IPS-18c (cell line): ENCODE data around the gene PDLIM4.

Experiments
- H3K4me3 ChIP-seq: 2 replicates; pipeline ENCODE4 v1.7.0; 2013; ENCODE audit warnings: low read depth, mild to moderate bottlenecking, low read length, moderate library complexity; ENCODE audit not compliant: insufficient read depth
- H3K9me3 ChIP-seq: one replicate; pipeline ENCODE4 v1.6.1; 2013; ENCODE audit warnings: mild to moderate bottlenecking, low read length, moderate library complexity; ENCODE audit not compliant: control insufficient read depth, insufficient read depth

The PDLIM4 gene

GRCh38 chr5:132225165-132226032 lies 32.1 kb upstream of the PDLIM4 start:
- Histone ChIP-seq H3K9me3 (peaks cover 4% of the 10 kb centered on the region), H3K4me3 (no peak overlapping the region)

GRCh38 chr5:132226516-132227234 lies 30.8 kb upstream of the PDLIM4 start:
- Histone ChIP-seq H3K9me3 (peaks cover 4% of the 10 kb centered on the region), H3K4me3 (peak overlapping the region; percentile 63)

- peaks cover 4% of the 10 kb centered on the region for H3K9me3 ChIP-seq
- peak overlapping the region; percentile 63 for H3K4me3 ChIP-seq
Measured at GRCh38 chr5:132227235-132227484, 30.3 kb upstream of the PDLIM4 start.

GRCh38 chr5:132227485-132228240 lies 29.8 kb upstream of the PDLIM4 start, which contains the start of gene P4HA2:
TSS of gene P4HA2 (minus strand) at chr5:132227853. CDS start at chr5:132218626, 9,227 bp downstream.
- peaks cover 4% of the 10 kb centered on the region for H3K9me3 ChIP-seq
- H3K4me3 ChIP-seq = peak within 1 kb of the TSS; percentile 63

- Histone ChIP-seq H3K9me3 (peaks cover 4% of the 10 kb centered on the region), H3K4me3 (peak overlapping the region; percentile 63)
Measured at GRCh38 chr5:132228241-132229035, 29.1 kb upstream of the PDLIM4 start.

GRCh38 chr5:132229236-132229635 lies 28.3 kb upstream of the PDLIM4 start:
- Histone ChIP-seq H3K9me3 (peaks cover 4% of the 10 kb centered on the region), H3K4me3 (no peak overlapping the region)

GRCh38 chr5:132230871-132231270 lies 26.6 kb upstream of the PDLIM4 start:
- Histone ChIP-seq H3K9me3 (peaks cover 2% of the 10 kb centered on the region), H3K4me3 (no peak overlapping the region)

- Histone ChIP-seq H3K9me3 (peaks cover 2% of the 10 kb centered on the region), H3K4me3 (no peak overlapping the region)
Measured at GRCh38 chr5:132232465-132232864, 25.0 kb upstream of the PDLIM4 start.

- Histone ChIP-seq H3K4me3 (no peak overlapping the region), H3K9me3 (peaks cover under 1% of the 10 kb centered on the region)
Measured at GRCh38 chr5:132233081-132233480, 24.4 kb upstream of the PDLIM4 start.

- H3K9me3 ChIP-seq = no peaks in the 10 kb centered on the region
- no peak overlapping the region for H3K4me3 ChIP-seq
Measured at GRCh38 chr5:132233811-132234683, 23.4 kb upstream of the PDLIM4 start.

GRCh38 chr5:132234684-132235062 lies 22.8 kb upstream of the PDLIM4 start:
- Histone ChIP-seq H3K9me3 (peaks cover 2% of the 10 kb centered on the region), H3K4me3 (no peak overlapping the region)

- Histone ChIP-seq H3K9me3 (peaks cover 5% of the 10 kb centered on the region), H3K4me3 (no peak overlapping the region)
Measured at GRCh38 chr5:132235340-132235739, 22.2 kb upstream of the PDLIM4 start.

- Histone ChIP-seq H3K9me3 (peaks cover 5% of the 10 kb centered on the region), H3K4me3 (no peak overlapping the region)
Measured at GRCh38 chr5:132237141-132237540, 20.4 kb upstream of the PDLIM4 start.

GRCh38 chr5:132237670-132238069 lies 19.8 kb upstream of the PDLIM4 start:
- H3K4me3 ChIP-seq = no peak overlapping the region
- H3K9me3 ChIP-seq = peaks cover 5% of the 10 kb centered on the region

GRCh38 chr5:132238169-132238744 lies 19.2 kb upstream of the PDLIM4 start:
- peaks cover 5% of the 10 kb centered on the region for H3K9me3 ChIP-seq
- H3K4me3 ChIP-seq = no peak overlapping the region

GRCh38 chr5:132238901-132239500 lies 18.5 kb upstream of the PDLIM4 start:
- Histone ChIP-seq H3K9me3 (peaks cover 5% of the 10 kb centered on the region), H3K4me3 (no peak overlapping the region)
